GM12878 (cell line): Measurements from ENCODE around the gene OPN4. TPM values are rescaled to one million over a fixed set of nuclear protein-coding genes. Genes with fewer than 3 reads are reported as not detected.

Source experiments
- ATAC-seq: fragments of 200-7000 bp; cut with Tn5 transposase; 3 replicates; pipeline ENCODE4 v1.9.1; 2020; ENCODE audit warnings: mild to moderate bottlenecking, moderate library complexity
- BruUV-seq: library from RNA; stranded (reverse); fragments of 400-500 nt; replicated peaks from 2 replicates; lab custom pipeline; 2021; lab: Mats Ljungman, UMichigan
- CTCF ChIA-PET: fragments of 300-600 bp; sonication (Branson Sonifier 250); formaldehyde crosslinking; extraction: SDS; loops from one replicate; lab custom pipeline; 2021; ENCODE audit warnings: inconsistent platforms; lab: Yijun Ruan, JAX
- POLR2A ChIA-PET: fragments of 350-600 bp; formaldehyde crosslinking; extraction: SDS; loops from one replicate; lab custom pipeline; 2021; ENCODE audit warnings: inconsistent platforms; lab: Charles Lee
- RAD21 ChIA-PET: fragments of 300-600 bp; sonication (Branson Sonifier 250); formaldehyde crosslinking; loops from one replicate; lab custom pipeline; 2023; ENCODE audit warnings: antibody characterized with exemption; ENCODE audit not compliant: unreplicated experiment; lab: Charles Lee
- SMC1A ChIA-PET: fragments of 300-600 bp; sonication (Branson Sonifier 250); formaldehyde crosslinking; loops from one replicate; lab custom pipeline; 2023; ENCODE audit not compliant: unreplicated experiment, uncharacterized antibody; lab: Charles Lee
- DNase-seq: peaks from one replicate; pipeline ENCODE4 v3.0.0-alpha.2; 2011; ENCODE audit warnings: low read depth, low spot score
- FAIRE-seq: peaks from 3 replicates; lab custom pipeline; 2011; peaks lifted over from hg19 to GRCh38; lab: Jason Lieb, UNC
- H2AFZ ChIP-seq: 2 replicates; pipeline ENCODE4 v1.6.0; 2011; ENCODE audit warnings: low read depth, low read length, control low read depth; ENCODE audit not compliant: control insufficient read depth
- H3K27ac ChIP-seq: 2 replicates; pipeline ENCODE4 v1.5.1; 2011; ENCODE audit warnings: control low read depth; ENCODE audit not compliant: control insufficient read depth, insufficient read depth
- H3K27me3 ChIP-seq, 2 experiments: replicated peaks in 1 of 2; 2 replicates each; pipeline versions ENCODE4 v1.6.0 to v1.6.1; 2011; ENCODE audit warnings: low read length in 1 of 2; ENCODE audit not compliant: control insufficient read depth in 2 of 2, insufficient read depth in 2 of 2
- H3K36me3 ChIP-seq, 2 experiments: 2 replicates each; pipeline ENCODE4 v1.5.1; 2011; ENCODE audit warnings: low read length in 1 of 2; ENCODE audit not compliant: control insufficient read depth in 2 of 2, insufficient read depth in 2 of 2
- H3K4me1 ChIP-seq: 2 replicates; pipeline ENCODE4 v1.6.1; 2011; ENCODE audit warnings: mild to moderate bottlenecking, low read length, moderate library complexity, mixed read lengths; ENCODE audit not compliant: control insufficient read depth, insufficient read depth
- H3K4me2 ChIP-seq: 2 replicates; pipeline ENCODE4 v1.6.0; 2011; ENCODE audit warnings: control low read depth; ENCODE audit not compliant: control insufficient read depth, insufficient read depth
- H3K4me3 ChIP-seq: fragments of 200-600 bp; sonication (generic); 2 replicates; pipeline ENCODE4 v1.5.1; 2016
- H3K79me2 ChIP-seq: 2 replicates; pipeline ENCODE4 v1.6.0; 2011; ENCODE audit warnings: low read length; ENCODE audit not compliant: control insufficient read depth, insufficient read depth
- H3K9ac ChIP-seq: 2 replicates; pipeline ENCODE4 v1.8.0; 2011; ENCODE audit warnings: low read length, control low read depth, mixed read lengths; ENCODE audit not compliant: control insufficient read depth, insufficient read depth
- H3K9me3 ChIP-seq: replicated peaks from 3 replicates; pipeline ENCODE4 v1.5.1; 2011; ENCODE audit warnings: mild to moderate bottlenecking, low read length; ENCODE audit not compliant: control insufficient read depth, insufficient read depth
- H4K20me1 ChIP-seq: 2 replicates; pipeline ENCODE4 v1.6.0; 2011; ENCODE audit not compliant: control insufficient read depth, insufficient read depth
- ATF3 ChIP-seq: IDR thresholded peaks from 2 replicates; pipeline ENCODE4 v1.6.1; 2011; ENCODE audit warnings: low read depth, mild to moderate bottlenecking, low read length, moderate library complexity, borderline replicate concordance; ENCODE audit errors: extremely low read depth
- BMI1 ChIP-seq: fragments of 450-650 bp; IDR thresholded peaks from 2 replicates; pipeline ENCODE4 v1.6.1; 2016; ENCODE audit warnings: mild to moderate bottlenecking, moderate library complexity, borderline replicate concordance
- E2F8 ChIP-seq: fragments of 450-650 bp; IDR thresholded peaks from 2 replicates; pipeline ENCODE4 v1.6.1; 2018; ENCODE audit warnings: mild to moderate bottlenecking, low read depth, moderate library complexity; ENCODE audit not compliant: partially characterized antibody
- EZH2 ChIP-seq: IDR thresholded peaks from 2 replicates; pipeline ENCODE4 v1.6.1; 2012; ENCODE audit warnings: low read depth, mild to moderate bottlenecking, control low read depth, inconsistent platforms, low read length, borderline replicate concordance; ENCODE audit not compliant: control insufficient read depth
- GABPA ChIP-seq: IDR thresholded peaks from 2 replicates; pipeline ENCODE4 v1.6.1; 2014; ENCODE audit warnings: antibody characterized with exemption, low read depth, mild to moderate bottlenecking, inconsistent platforms
- GATAD2B ChIP-seq: fragments of 450-650 bp; conservative IDR thresholded peaks from 2 replicates; pipeline ENCODE4 v1.6.1; 2017; ENCODE audit warnings: low read depth, mild to moderate bottlenecking, moderate library complexity
- MAX ChIP-seq: IDR thresholded peaks from 2 replicates; pipeline ENCODE4 v1.6.1; 2012; ENCODE audit warnings: low read depth, low read length, improper control_type of control experiment
- NFXL1 ChIP-seq: fragments of 450-650 bp; IDR thresholded peaks from 2 replicates; pipeline ENCODE4 v1.6.1; 2017; ENCODE audit warnings: antibody characterized with exemption, mild to moderate bottlenecking, borderline replicate concordance
- NFYB ChIP-seq: IDR thresholded peaks from 2 replicates; pipeline ENCODE4 v1.6.1; 2011; ENCODE audit warnings: low read depth, mild to moderate bottlenecking, low read length, improper control_type of control experiment, moderate library complexity; ENCODE audit not compliant: insufficient read depth
- ZBED1 ChIP-seq: IDR thresholded peaks from 2 replicates; pipeline ENCODE4 v1.6.1; 2016; ENCODE audit warnings: borderline replicate concordance
- ZBTB40 ChIP-seq: fragments of 450-650 bp; IDR thresholded peaks from 2 replicates; pipeline ENCODE4 v1.6.1; 2016; ENCODE audit warnings: mild to moderate bottlenecking, moderate library complexity, borderline replicate concordance
- WGBS: methylation state at CpG from one replicate; pipeline ENCODE4 v1.1.6; 2016; ENCODE audit warnings: low lambda C conversion rate; ENCODE audit not compliant: insufficient replicate concordance, insufficient coverage; ENCODE audit errors: missing lambda C conversion rate; 5-methylcytosine and 5-hydroxymethylcytosine counted together
- in situ Hi-C: fragments of 300-500 bp; cut with MboI; formaldehyde crosslinking; loops from 9 replicates; pipeline ENCODE4 v1.14.3; 2018; ENCODE audit warnings: mixed read lengths
- intact Hi-C: fragments of 100-400 bp; cut with micrococcal nuclease; formaldehyde crosslinking; loops from one replicate; pipeline ENCODE4 v1.14.2; 2022; ENCODE audit not compliant: unreplicated experiment
- polyA plus RNA-seq, 11 experiments: library from polyadenylated mRNA; depleted of rRNA in 4 of 11; unstranded in 6 of 11; stranded (reverse) in 5 of 11; fragments of >200 nt; fragmentation: Nextera tagmentation in 4 of 11; fragmentation: Illumina TruSeq in 1 of 11; extraction: Ambion mirVana in 4 of 11; extraction: Trizol in 1 of 11; gene quantifications; 1 replicate in 1 of 11; 2 replicates in 10 of 11; pipeline versions ENCODE4 v1.2.1 to v1.2.3, GENCODE V29; 2011 to 2016; ENCODE audit warnings: inconsistent platforms in 2 of 11, missing spikeins in 2 of 11, low read depth in 1 of 11
- total RNA-seq, 4 experiments: library from RNA; depleted of rRNA in 3 of 4; stranded (reverse); fragments of >200 nt in 3 of 4; fragmentation: Illumina TruSeq in 1 of 4; extraction: Trizol in 1 of 4; gene quantifications; 2 replicates each; pipeline versions ENCODE4 v1.2.1 to v1.2.3, GENCODE V29; 2013 to 2021

The OPN4 gene
- total and polyA plus RNA-seq, 10 of the 15 experiments (the other 5 are each of a cell fraction or from before 2014, with no cell fraction given), result not detected

- Histone ChIP-seq H2AFZ (no peak overlapping the region), H3K4me3 (no peak overlapping the region), H3K27ac (no peak overlapping the region), H3K9ac (no peak overlapping the region), H3K4me1 (no peaks in the 10 kb centered on the region), H4K20me1 (no peaks in the 10 kb centered on the region)
- ChIA-PET CTCF (interaction anchor here (0.6 kb wide), 1 partner anchor 1070 kb away, joined by 4 read pairs; no protein-coding TSS in a partner anchor), POLR2A (interaction anchor here (0.7 kb wide), 1 partner anchor 191 kb away, joined by 3 read pairs; no protein-coding TSS in a partner anchor), RAD21 (no interaction called here), SMC1A (interaction anchor here (0.6 kb wide), 1 partner anchor 97 kb away, joined by 3 read pairs; no protein-coding TSS in a partner anchor)
- no peak for FAIRE-seq
- intact Hi-C loops, result no loop called here
- in situ Hi-C loops, result no loop called here
- ATAC-seq, result no peak
- DNase-seq, result no peak
- WGBS, result 60% methylated on average over 1 of the region's 1 CpG
- TF ChIP-seq ZBED1, result no peak
- no peak for TF ChIP-seq NFYB
- TF ChIP-seq MAX, result no peak
- TF ChIP-seq GATAD2B, result no peak
- TF ChIP-seq ATF3, result no peak
- TF ChIP-seq ZBTB40, result no peak
- TF ChIP-seq E2F8, result no peak
- TF ChIP-seq GABPA, result no peak
- TF ChIP-seq BMI1, result no peak
- TF ChIP-seq EZH2, result no peak
- TF ChIP-seq NFXL1, result no peak
- TF ChIP-seq, all 136 proteins: peak for 0
- no peaks in the 10 kb centered on the region; a peak in 1 of 4 replicates for H3K27me3 ChIP-seq
- no TSS peak for BruUV-seq
- H3K9me3 ChIP-seq, result no peaks in the 10 kb centered on the region
- no peaks in the 10 kb centered on the region for H3K79me2 ChIP-seq
- no peak overlapping the region for H3K4me2 ChIP-seq
- H3K36me3 ChIP-seq, result no peaks in the 10 kb centered on the region
These were observed 50.8 kb downstream of the OPN4 start for GRCh38 chr10:86705139-86705538.
